ACC112 (cell line): ENCODE results near the gene ILRUN.
"Not testable (repeated sequence)": the region's sequence is repeated elsewhere in the genome, so short reads cannot be mapped to it uniquely, and the experiment has no call there.

Experiments used
- H2AFZ ChIP-seq: fragments of 200-600 bp; sonication (generic); one replicate; pipeline ENCODE4 v1.6.0; 2017; ENCODE audit warnings: antibody characterized with exemption, low read length; ENCODE audit not compliant: unreplicated experiment
- H3K27ac ChIP-seq: fragments of 200-600 bp; sonication (generic); 2 replicates; pipeline ENCODE4 v1.5.1; 2014; ENCODE audit warnings: low read depth, mild to moderate bottlenecking, antibody characterized with exemption, low read length, moderate library complexity
- H3K27me3 ChIP-seq: fragments of 200-600 bp; sonication (generic); 2 replicates; pipeline ENCODE4 v1.6.1; 2014; ENCODE audit warnings: mild to moderate bottlenecking, antibody characterized with exemption, low read length, moderate library complexity, mixed read lengths; ENCODE audit not compliant: insufficient read depth
- H3K36me3 ChIP-seq: fragments of 200-600 bp; sonication (generic); 2 replicates; pipeline ENCODE4 v1.6.1; 2016; ENCODE audit warnings: mild to moderate bottlenecking, antibody characterized with exemption, low read length, moderate library complexity, mixed read lengths; ENCODE audit not compliant: insufficient read depth
- H3K4me1 ChIP-seq: fragments of 200-600 bp; sonication (generic); one replicate; pipeline ENCODE4 v1.6.1; 2016; ENCODE audit warnings: low read length, mixed read lengths; ENCODE audit not compliant: insufficient read depth, unreplicated experiment, control insufficient read depth
- H3K4me3 ChIP-seq: fragments of 200-600 bp; sonication (generic); 2 replicates; pipeline ENCODE4 v1.5.1; 2014; ENCODE audit warnings: mild to moderate bottlenecking, low read depth, low read length
- H3K79me2 ChIP-seq: fragments of 200-600 bp; sonication (generic); one replicate; pipeline ENCODE4 v1.6.0; 2016; ENCODE audit warnings: low read length; ENCODE audit not compliant: control insufficient read depth, unreplicated experiment, insufficient read depth

ILRUN gene

GRCh38 chr6:34697904-34698559 lies 1.5 kb upstream of the ILRUN start:
- Histone ChIP-seq H3K36me3 (no peaks in the 10 kb centered on the region), H2AFZ (peak overlapping the region; percentile 84), H3K27ac (no peak overlapping the region), H3K4me3 (peak overlapping the region; percentile 100; the same call in 1 of the 2 replicates), H3K4me1 (peaks cover 7% of the 10 kb centered on the region), H3K79me2 (peaks cover 34% of the 10 kb centered on the region), H3K27me3 (no peaks in the 10 kb centered on the region)

GRCh38 chr6:34697544-34697836 lies 923 bp upstream of the ILRUN start:
- peak overlapping the region; percentile 84 for H2AFZ ChIP-seq
- peak overlapping the region; percentile 100 for H3K4me3 ChIP-seq
- peak overlapping the region; percentile 59 for H3K27ac ChIP-seq
- H3K79me2 ChIP-seq, result peaks cover 40% of the 10 kb centered on the region
- H3K36me3 ChIP-seq, result no peaks in the 10 kb centered on the region
- H3K4me1 ChIP-seq, result peaks cover 7% of the 10 kb centered on the region
- H3K27me3 ChIP-seq, result no peaks in the 10 kb centered on the region

GRCh38 chr6:34696189-34696738 lies 303 bp downstream of the ILRUN start:
- Histone ChIP-seq H3K4me1 (peaks cover 13% of the 10 kb centered on the region), H2AFZ (peak overlapping the region; percentile 95), H3K27ac (peak overlapping the region; percentile 57), H3K4me3 (peak overlapping the region; percentile 100), H3K27me3 (no peaks in the 10 kb centered on the region), H3K36me3 (no peaks in the 10 kb centered on the region), H3K79me2 (peaks cover 52% of the 10 kb centered on the region)

GRCh38 chr6:34695729-34696188 lies 808 bp downstream of the ILRUN start:
- Histone ChIP-seq H3K4me1 (peaks cover 13% of the 10 kb centered on the region), H2AFZ (peak overlapping the region; percentile 95), H3K4me3 (peak overlapping the region; percentile 100), H3K36me3 (no peaks in the 10 kb centered on the region), H3K27ac (peak overlapping the region; percentile 57), H3K79me2 (peaks cover 56% of the 10 kb centered on the region), H3K27me3 (no peaks in the 10 kb centered on the region)

DNA sequence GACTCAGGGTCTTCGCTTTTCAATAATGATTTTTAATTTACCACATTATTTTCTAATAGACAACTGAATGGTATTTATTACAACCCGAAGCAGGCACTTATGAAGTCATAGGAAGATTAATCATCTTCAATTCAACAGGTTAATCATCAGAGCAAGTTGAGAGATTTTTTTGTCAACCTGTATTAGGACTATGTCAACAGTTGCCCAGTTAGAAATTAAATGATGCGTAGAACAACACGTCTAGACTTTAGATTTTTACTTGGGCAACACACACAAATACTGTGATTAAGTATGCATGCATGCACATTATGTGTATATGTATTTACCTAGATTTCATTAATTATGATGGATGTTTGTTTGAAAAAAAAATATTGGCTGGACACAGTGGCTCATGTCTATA lies 4.3 kb downstream of the ILRUN start:
- no peak overlapping the region for H3K4me3 ChIP-seq
- peaks cover 85% of the 10 kb centered on the region for H3K79me2 ChIP-seq
- no peaks in the 10 kb centered on the region for H3K36me3 ChIP-seq
- no peak overlapping the region for H3K27ac ChIP-seq
- peaks cover 13% of the 10 kb centered on the region for H3K4me1 ChIP-seq
- H2AFZ ChIP-seq, result no peak overlapping the region
- H3K27me3 ChIP-seq, result no peaks in the 10 kb centered on the region

GRCh38 chr6:34689742-34690141 lies 6.8 kb downstream of the ILRUN start:
- Histone ChIP-seq H3K27me3 (no peaks in the 10 kb centered on the region), H3K4me1 (peaks cover 13% of the 10 kb centered on the region), H3K79me2 (peaks cover 88% of the 10 kb centered on the region), H3K27ac (no peak overlapping the region), H3K36me3 (no peaks in the 10 kb centered on the region), H2AFZ (no peak overlapping the region), H3K4me3 (no peak overlapping the region)

- Histone ChIP-seq H3K27ac (no peak overlapping the region), H3K4me3 (no peak overlapping the region), H3K27me3 (no peaks in the 10 kb centered on the region), H3K36me3 (no peaks in the 10 kb centered on the region), H3K79me2 (peaks cover 88% of the 10 kb centered on the region), H2AFZ (no peak overlapping the region), H3K4me1 (peaks cover 6% of the 10 kb centered on the region)
Observed at GRCh38 chr6:34688956-34689355, 7.6 kb downstream of the ILRUN start.

DNA sequence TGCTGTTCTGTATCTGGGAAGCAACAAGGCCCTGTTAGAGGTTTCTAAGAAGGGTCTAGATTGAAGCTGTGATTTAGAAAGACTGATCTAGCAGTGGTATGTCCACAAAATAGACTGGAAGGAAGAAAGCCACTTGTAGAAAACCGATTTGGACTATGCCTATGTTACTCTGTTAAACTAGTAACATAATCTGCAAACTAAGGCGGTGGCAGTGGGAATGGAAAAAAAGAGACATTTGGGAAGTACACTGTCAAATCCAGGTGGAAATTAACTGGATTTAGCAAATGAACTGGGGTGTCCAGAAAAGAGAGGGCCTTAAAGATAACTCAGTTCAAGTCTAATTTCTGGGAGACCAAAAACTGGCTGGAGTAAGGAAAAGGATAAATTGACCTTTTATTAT lies 11.6 kb downstream of the ILRUN start:
- Histone ChIP-seq H3K4me1 (peaks cover 18% of the 10 kb centered on the region), H3K27ac (no peak overlapping the region), H3K79me2 (peaks cover 71% of the 10 kb centered on the region)

DNA sequence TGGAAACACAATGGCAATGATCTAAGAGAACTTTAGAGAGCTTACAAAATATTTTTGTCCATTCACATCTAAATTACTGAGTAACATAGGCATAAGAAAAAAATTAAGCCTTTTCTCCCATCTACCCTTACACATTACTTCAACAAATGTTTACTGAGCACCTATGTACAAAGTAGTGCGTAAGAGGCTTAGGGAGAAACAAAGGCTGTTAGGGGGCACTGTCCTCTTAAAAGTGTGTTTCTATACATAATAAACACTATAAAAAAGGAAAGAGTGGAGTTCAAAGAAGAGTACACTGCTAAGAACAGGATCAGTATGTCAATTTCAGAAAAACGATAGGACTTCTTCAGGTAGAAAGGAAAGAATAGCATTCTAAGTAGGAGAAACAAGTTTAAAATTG lies 12.2 kb downstream of the ILRUN start:
- no peak overlapping the region for H3K4me3 ChIP-seq
- H2AFZ ChIP-seq, result no peak overlapping the region
- peaks cover 23% of the 10 kb centered on the region for H3K4me1 ChIP-seq
- H3K27ac ChIP-seq, result no peak overlapping the region
- no peaks in the 10 kb centered on the region for H3K27me3 ChIP-seq
- H3K36me3 ChIP-seq, result no peaks in the 10 kb centered on the region
- H3K79me2 ChIP-seq, result peaks cover 71% of the 10 kb centered on the region

More for the DNA sequence above, 11.6 kb downstream of the ILRUN start:
- Histone ChIP-seq H2AFZ (no peak overlapping the region), H3K27me3 (no peaks in the 10 kb centered on the region), H3K4me3 (no peak overlapping the region), H3K36me3 (no peaks in the 10 kb centered on the region)

- Histone ChIP-seq H3K36me3 (no peaks in the 10 kb centered on the region), H3K27ac (peak overlapping the region; percentile 45), H3K4me3 (no peak overlapping the region), H2AFZ (no peak overlapping the region), H3K27me3 (no peaks in the 10 kb centered on the region), H3K4me1 (peaks cover 23% of the 10 kb centered on the region), H3K79me2 (peaks cover 60% of the 10 kb centered on the region)
Observed at GRCh38 chr6:34680802-34681515, 15.6 kb downstream of the ILRUN start.

DNA sequence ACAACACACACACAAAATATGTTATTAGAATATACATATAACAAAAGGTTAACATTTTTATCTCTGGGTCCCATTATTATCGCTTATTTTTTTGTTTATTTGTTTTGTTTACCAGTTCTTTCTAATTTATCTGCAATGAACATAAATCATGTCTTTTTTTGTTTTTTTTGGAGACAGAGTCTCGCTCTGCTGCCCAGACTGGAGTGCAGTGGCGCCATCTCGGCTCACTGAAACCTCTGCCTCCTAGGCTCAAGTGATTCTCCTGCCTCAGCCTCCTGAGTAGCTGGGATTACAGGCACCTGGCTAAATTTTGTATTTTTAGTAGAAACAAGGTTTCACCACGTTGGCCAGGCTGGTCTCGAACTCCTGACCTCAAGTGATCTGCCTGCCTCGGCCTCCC lies 16.3 kb downstream of the ILRUN start:
- H3K4me1 ChIP-seq, result peaks cover 23% of the 10 kb centered on the region
- not testable (repeated sequence) for H3K4me3 ChIP-seq, H3K27me3 ChIP-seq, H3K36me3 ChIP-seq, H2AFZ ChIP-seq
- peak overlapping the region; percentile 36; the same call in 1 of the 2 replicates for H3K27ac ChIP-seq
- H3K79me2 ChIP-seq, result peaks cover 60% of the 10 kb centered on the region
